Inflammatory macrophage treated with lipopolysaccharide for 4 hours (primary cell): ENCODE data around the gene ARHGEF26.
"Not testable (repeated sequence)": the region's sequence is repeated elsewhere in the genome, so short reads cannot be mapped to it uniquely, and the experiment has no call there.

Experiments used
- DNase-seq: peaks from one replicate; pipeline ENCODE4 v3.0.0-alpha.2; 2020

ARHGEF26 gene, protein sequence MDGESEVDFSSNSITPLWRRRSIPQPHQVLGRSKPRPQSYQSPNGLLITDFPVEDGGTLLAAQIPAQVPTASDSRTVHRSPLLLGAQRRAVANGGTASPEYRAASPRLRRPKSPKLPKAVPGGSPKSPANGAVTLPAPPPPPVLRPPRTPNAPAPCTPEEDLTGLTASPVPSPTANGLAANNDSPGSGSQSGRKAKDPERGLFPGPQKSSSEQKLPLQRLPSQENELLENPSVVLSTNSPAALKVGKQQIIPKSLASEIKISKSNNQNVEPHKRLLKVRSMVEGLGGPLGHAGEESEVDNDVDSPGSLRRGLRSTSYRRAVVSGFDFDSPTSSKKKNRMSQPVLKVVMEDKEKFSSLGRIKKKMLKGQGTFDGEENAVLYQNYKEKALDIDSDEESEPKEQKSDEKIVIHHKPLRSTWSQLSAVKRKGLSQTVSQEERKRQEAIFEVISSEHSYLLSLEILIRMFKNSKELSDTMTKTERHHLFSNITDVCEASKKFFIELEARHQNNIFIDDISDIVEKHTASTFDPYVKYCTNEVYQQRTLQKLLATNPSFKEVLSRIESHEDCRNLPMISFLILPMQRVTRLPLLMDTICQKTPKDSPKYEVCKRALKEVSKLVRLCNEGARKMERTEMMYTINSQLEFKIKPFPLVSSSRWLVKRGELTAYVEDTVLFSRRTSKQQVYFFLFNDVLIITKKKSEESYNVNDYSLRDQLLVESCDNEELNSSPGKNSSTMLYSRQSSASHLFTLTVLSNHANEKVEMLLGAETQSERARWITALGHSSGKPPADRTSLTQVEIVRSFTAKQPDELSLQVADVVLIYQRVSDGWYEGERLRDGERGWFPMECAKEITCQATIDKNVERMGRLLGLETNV

GRCh38 chr3:154120961-154121700 lies at the start of gene ARHGEF26:
Gene ARHGEF26, plus strand, starts transcription at chr3:154121390. Its CDS starts 603 bp downstream, at chr3:154121993.
- peak; percentile 32 for DNase-seq

- DNase-seq: no peak
Observed at GRCh38 chr3:154074966-154075365, 46.2 kb upstream of the ARHGEF26 start.

DNA sequence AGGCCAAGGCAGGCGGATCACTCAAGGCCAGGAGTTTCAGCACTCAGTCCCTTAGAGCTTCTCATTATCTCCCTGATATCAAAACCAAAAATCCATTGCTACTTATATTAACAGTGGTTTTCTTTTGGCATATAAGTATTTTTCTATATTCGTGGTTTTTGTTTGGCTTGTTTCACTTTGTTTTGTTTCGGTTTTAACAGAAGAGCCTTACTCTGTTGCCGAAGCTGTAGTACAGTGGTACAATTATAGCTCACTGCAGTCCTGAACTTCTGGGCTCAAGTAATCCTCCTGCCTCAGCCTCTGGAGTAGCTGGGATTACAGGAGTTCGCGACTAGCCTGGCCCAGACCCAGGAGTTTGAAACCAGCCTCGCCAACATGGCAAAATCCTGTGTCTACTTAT lies 42.5 kb upstream of the ARHGEF26 start:
- no peak for DNase-seq

- DNase-seq: no peak
Observed at GRCh38 chr3:154081305-154081704, 39.9 kb upstream of the ARHGEF26 start.

GRCh38 chr3:154085071-154085470 lies 36.1 kb upstream of the ARHGEF26 start:
- DNase-seq: no peak

GRCh38 chr3:154085799-154086198 lies 35.4 kb upstream of the ARHGEF26 start:
- no peak for DNase-seq

GRCh38 chr3:154086286-154086685 lies 34.9 kb upstream of the ARHGEF26 start:
- no peak for DNase-seq

GRCh38 chr3:154087756-154088480 lies 33.3 kb upstream of the ARHGEF26 start:
- not testable (repeated sequence) for DNase-seq

DNA sequence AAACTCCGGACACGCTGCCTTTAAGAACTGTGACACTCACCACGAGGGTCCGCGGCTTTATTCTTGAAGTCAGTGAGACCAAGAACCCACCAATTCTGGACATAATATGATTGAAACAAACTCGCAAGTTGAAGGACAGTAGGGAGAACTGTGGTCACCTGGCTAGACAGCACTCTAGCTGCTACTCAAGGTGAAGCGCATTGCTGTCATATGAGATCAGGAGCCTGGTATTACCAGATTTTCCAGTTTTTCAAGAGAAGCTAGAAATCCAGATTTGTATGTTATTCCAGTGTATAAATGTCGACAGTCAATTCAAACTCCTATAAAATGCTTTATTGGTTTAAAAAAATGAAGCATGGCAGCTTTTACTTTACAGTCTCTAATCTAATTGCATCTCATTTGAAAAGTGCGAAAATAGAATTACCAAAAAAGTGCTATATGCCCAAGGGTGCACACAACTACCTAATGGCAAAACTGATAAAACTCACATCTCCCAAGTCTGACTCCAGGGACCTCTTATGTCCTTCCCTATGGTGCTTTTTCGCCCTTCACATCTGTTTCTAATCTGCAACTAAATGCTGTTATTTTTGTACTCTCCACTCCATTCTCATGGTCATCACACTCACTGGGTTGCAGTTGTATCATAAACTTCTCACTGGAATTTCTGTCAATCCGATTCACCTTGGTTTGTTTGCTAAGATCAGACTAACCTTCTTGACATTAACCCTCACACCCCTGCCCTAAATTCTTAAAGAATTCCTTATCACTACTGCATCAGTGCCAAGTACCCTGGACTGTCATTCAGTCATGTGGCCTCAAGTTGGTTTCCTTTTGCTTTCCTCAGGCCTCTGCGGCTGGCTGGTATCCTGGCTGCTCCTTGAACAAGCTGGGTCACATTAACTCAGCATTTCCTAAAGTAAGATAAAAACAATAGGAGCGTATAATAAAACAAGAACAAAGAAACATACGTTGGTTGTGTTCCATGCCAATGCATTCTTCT lies 31.5 kb upstream of the ARHGEF26 start:
- DNase-seq: no peak

DNA sequence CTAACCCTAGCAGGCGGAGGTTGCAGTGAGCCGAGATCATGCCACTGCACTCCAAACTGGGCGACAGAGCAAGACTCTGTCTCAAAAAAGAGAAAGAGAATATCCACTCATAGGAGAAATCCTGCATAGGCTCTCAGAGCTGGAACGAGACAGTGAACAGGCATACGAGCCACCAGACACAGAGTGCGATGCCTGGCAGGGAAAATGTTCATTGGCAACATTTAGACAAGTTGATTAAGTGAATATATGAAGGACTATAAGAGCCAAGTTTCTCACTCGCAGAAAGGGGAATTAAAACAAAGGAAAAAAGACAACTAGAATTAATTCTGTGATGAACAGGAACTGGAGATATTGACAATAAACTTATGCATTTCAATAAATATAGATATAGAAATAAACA lies 27.1 kb upstream of the ARHGEF26 start:
- no peak for DNase-seq

- peak; percentile 28 for DNase-seq
Observed at GRCh38 chr3:154095832-154096421, 25.3 kb upstream of the ARHGEF26 start.

GRCh38 chr3:154098376-154098775 lies 22.8 kb upstream of the ARHGEF26 start:
- DNase-seq: no peak

GRCh38 chr3:154100556-154100955 lies 20.6 kb upstream of the ARHGEF26 start:
- no peak for DNase-seq

DNA sequence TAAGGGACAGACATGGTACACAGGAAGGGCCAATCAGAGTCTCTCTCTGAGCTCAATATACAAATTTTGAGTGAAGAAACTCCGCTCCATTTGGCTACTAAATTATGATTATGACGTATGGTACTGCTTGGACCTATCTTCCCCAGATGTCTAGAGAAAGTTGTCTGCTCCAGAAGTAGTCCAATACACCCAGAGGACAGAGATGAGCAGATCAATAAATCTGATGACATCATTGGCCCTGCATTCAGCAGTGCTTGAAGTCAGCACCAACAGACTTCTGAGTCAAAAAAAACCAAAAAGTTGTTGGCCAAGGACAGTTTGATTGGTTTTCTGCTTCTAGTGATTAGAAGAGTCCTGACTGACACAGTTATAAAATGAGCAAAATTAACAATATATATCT lies 19.9 kb upstream of the ARHGEF26 start:
- no peak for DNase-seq

GRCh38 chr3:154102225-154102624 lies 19.0 kb upstream of the ARHGEF26 start:
- DNase-seq: no peak

DNA sequence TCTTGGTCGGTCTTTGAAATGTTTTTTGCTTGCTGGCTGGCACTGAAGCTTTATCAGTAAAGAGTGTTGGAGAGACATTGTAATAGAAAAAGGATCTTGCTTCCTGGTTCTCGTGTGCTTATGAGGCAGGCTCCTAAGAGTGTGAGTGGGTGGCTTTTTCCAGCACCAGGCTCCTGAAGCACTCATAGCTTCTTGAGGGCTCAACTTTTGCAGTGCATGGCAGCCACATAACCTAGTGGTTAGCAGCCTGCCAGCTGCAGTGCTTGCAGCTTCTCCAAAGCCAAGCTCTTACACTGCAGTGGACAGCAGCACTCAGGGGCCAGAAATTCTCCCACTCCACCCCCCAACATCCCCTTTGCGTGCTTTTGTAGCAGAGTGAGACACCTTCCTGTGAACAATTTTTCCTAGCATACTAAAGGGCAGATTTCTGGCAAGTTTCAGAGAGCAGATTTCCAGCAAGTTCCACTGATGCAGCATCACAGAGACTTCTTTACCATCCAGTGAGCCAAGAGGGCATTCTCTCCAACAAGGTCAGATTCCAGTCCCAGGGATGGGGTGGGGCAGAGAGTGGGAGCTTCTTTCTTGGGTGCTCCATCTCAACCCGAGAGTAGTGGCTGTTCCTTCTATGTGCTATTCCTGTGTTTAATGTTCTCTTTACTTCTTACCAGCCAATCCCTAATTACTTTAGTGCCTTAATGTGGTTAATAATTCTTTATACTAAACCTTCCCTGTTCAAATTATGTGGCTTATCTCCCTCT lies 15.8 kb upstream of the ARHGEF26 start:
- no peak for DNase-seq

GRCh38 chr3:154111365-154111935 lies 9.7 kb upstream of the ARHGEF26 start:
- no peak for DNase-seq

DNA sequence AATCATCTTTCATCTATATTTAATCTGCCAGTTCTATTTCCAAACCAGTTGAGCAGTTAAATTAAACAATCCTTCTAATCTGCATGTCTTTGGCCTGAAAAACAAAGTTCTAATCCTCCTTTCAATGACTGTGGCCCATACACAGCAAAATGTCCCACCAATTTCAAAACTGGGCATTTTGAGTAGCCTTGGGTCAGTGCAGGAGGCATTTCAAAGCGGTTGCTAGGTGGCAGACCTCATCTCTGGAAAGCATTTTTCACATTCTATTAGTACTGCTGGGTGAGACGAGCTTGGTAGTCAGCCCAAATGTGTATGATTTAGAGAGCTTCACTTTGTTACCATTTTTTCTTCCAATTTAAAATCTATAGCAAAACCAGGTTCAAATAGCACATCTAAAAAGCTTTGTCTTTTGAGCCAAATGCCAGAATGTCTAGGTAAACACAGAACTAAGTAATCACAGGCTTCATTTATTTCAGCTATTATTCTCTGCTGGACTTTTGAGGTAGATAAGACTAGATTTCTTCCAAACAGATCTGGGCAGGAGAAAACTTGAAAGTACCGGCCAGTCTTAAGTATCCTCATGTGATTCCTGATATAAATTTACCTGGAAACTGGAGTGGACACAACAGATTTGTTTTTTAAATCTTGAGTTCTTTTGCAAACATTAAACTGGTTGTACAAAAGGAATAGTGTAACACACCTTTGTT lies 8.9 kb upstream of the ARHGEF26 start:
- DNase-seq: no peak

DNA sequence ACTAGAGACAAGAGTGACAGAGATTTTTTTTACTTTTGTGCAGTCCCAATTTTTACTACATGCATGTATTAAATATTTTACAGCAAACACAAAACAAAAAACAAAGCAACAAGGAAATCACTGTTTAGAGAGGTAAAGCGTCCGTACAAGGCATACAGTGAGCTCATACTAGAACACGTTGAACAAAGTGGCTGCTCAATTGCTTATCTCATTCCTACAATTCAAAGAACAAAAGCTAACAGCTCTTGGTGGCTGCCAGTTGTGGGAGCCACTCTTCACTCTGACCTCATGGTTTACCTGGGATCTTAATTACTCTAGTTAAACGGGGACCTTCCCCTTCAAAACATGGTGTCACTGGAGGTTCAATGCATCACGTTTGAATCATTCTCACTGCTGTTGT lies 7.6 kb upstream of the ARHGEF26 start:
- DNase-seq: no peak
